GM12875 (cell line): Measurements from ENCODE around the gene HTT.

Source experiments
- H3K4me3 ChIP-seq: one replicate; pipeline ENCODE4 v1.5.1; 2011; ENCODE audit warnings: low read depth, low read length, control low read depth
- TF ChIP-seq, protein P1 (sequence below): IDR thresholded peaks from 2 replicates; pipeline ENCODE4 v1.5.1; 2011; ENCODE audit warnings: low read depth, mild to moderate bottlenecking, control low read depth, inconsistent platforms, low read length, moderate library complexity, borderline replicate concordance; ENCODE audit not compliant: insufficient read depth

The HTT gene

DNA sequence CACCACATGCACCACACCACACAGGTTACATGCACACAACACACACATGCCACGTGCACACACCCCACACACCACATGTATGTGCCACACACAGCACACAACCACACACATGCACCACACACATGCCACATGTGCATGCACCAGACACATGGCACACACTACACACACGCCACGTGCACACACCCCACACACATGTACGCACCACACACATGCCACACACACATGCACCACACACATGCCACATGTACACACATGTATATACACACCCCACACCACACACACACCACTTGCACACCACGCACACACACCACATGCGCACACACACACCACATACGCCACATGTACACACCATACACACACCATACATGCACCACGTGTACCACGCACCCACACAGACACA, 154.8 kb downstream of the HTT start:
- TF ChIP-seq, protein P1, sequence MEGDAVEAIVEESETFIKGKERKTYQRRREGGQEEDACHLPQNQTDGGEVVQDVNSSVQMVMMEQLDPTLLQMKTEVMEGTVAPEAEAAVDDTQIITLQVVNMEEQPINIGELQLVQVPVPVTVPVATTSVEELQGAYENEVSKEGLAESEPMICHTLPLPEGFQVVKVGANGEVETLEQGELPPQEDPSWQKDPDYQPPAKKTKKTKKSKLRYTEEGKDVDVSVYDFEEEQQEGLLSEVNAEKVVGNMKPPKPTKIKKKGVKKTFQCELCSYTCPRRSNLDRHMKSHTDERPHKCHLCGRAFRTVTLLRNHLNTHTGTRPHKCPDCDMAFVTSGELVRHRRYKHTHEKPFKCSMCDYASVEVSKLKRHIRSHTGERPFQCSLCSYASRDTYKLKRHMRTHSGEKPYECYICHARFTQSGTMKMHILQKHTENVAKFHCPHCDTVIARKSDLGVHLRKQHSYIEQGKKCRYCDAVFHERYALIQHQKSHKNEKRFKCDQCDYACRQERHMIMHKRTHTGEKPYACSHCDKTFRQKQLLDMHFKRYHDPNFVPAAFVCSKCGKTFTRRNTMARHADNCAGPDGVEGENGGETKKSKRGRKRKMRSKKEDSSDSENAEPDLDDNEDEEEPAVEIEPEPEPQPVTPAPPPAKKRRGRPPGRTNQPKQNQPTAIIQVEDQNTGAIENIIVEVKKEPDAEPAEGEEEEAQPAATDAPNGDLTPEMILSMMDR = no peak
- H3K4me3 ChIP-seq = no peak overlapping the region

DNA sequence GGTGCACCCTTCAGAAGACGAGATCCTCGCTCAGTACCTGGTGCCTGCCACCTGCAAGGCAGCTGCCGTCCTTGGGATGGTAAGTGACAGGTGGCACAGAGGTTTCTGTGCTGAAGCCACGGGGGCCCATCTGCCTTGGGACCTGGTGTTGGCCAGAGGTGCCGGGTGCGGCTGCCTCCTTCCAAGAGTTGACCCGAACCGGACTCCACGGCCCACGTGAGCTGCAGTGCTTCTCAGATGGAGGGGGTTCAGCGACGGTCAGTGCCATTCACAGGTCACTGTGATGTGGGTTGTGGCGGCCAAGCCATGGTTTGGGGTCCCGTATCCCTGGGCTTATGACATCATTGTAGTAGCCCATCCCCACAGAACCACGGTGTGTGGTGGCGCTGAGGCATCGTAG, 155.5 kb downstream of the HTT start:
- H3K4me3 ChIP-seq = no peak overlapping the region
- TF ChIP-seq, protein P1 = no peak

DNA sequence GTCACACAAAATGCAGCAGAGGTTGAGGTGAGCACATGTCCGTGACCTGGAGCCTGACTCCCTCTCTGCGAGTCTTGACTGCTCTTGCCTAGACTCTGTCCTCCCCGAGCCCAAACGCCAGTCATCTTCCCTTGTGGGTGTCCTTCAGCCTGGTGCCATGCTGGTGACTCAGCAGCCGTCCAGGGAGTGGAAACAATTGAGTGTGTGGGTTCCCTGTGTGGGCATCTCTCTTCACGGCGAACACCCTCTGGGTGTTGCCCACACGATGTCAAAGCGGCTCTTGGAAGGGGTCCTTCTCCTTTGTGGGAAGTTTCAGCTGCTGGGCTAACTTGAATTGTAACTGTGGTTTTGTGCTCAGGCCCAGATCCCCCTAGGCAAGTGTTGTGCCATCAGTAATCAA, 157.0 kb downstream of the HTT start:
- TF ChIP-seq, protein P1 = no peak

DNA sequence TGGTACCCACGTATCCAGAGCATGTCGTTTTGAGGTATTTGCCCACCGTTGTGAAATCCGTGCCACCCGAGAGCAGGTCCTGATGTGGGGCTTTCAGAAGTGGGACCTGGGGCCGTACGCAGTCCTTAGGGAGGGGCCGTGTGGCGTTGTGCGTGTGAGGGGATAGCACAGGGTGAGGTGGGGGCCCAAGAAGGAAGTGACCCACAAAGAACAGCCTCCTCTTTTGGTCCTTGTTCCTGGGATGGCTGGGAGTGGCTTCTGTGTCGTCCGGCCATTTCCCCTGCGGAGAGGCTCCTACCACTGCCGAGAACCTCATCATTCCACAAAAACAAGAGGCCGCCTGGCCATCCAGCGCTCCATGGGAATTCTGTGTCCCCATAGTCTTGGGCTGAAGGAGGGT, 157.5 kb downstream of the HTT start:
- no peak overlapping the region for H3K4me3 ChIP-seq
- TF ChIP-seq, protein P1 = no peak

More for the DNA sequence above, 157.0 kb downstream of the HTT start:
- H3K4me3 ChIP-seq = no peak overlapping the region

DNA sequence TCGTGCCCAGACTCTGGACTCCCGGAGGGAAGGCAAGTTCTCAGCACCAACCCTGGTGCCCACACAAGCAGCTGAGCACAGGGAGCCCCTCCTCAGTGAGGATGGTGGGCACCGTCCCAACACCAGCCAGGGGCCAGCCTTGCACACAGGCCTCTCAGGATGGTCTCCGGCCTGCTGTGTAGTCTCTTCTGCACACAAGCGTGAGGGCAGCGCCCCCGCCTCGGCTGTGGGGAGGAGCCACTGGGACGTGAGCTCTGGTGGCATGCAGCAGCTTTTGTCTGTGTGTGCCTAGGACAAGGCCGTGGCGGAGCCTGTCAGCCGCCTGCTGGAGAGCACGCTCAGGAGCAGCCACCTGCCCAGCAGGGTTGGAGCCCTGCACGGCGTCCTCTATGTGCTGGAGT, 158.4 kb downstream of the HTT start:
- TF ChIP-seq, protein P1 = no peak
- no peak overlapping the region for H3K4me3 ChIP-seq

DNA sequence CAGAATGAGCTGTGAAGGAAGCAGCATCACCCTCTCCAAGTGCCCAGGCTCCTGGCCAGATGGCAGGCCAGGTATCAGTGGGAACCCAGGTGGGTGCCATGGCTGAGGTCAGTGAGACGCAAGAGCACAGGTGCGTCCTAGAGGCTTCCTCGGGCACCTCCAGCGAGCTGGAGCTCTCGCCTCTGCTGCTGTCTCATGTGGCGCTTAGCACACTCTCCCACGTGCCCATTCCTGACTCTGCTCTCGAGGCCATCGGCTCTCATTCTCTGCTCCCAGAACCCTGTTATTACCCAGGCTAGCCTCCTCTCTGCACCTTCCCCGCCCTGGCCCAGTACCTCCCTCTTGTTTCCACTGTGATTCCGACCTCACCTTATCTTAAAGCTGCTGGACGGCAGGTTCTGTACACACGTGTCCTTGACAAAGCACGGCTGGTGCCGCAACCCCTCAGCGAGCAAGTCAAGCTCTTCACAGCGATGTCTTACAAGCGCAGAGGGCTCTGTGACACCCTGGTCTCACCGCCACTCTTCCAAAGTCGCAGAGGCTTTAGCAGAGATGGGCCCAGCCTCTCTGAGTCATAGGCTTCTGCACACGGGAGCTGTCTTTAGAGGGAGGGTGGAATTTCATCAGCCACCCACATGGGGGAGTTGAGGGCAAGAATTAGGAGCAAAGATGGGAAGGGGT, 159.1 kb downstream of the HTT start:
- TF ChIP-seq, protein P1 = no peak
- no peak overlapping the region for H3K4me3 ChIP-seq
